Endothelial cell of umbilical vein (primary cell): Measurements from ENCODE around the gene CCDC146. TPM values are rescaled to one million over a fixed set of nuclear protein-coding genes. Genes with fewer than 3 reads are reported as not detected.
"Not testable (repeated sequence)": the region's sequence is repeated elsewhere in the genome, so short reads cannot be mapped to it uniquely, and the experiment has no call there.

Experiments used
- BruUV-seq: library from RNA; stranded (reverse); fragments of 400-500 nt; replicated peaks from 2 replicates; lab custom pipeline; 2021; lab: Mats Ljungman, UMichigan
- CTCF ChIA-PET: fragments of 300-600, 350-600 bp; sonication (Branson Sonifier 250); formaldehyde crosslinking; loops from one replicate; lab custom pipeline; 2021; ENCODE audit warnings: antibody characterized with exemption, inconsistent platforms; lab: Charles Lee
- POLR2A ChIA-PET: fragments of 300-600, 350-600 bp; sonication (Branson Sonifier 250); formaldehyde crosslinking; loops from one replicate; lab custom pipeline; 2021; ENCODE audit warnings: antibody characterized with exemption, inconsistent platforms; lab: Charles Lee
- DNase-seq: peaks from one replicate; pipeline ENCODE4 v3.0.0-alpha.2; 2011; ENCODE audit warnings: low read depth, low spot score
- FAIRE-seq: peaks from 2 replicates; lab custom pipeline; 2011; peaks lifted over from hg19 to GRCh38; lab: Jason Lieb, UNC
- H2AFZ ChIP-seq: 2 replicates; pipeline ENCODE4 v1.6.0; 2012; ENCODE audit warnings: low read depth, low read length, control low read depth, inconsistent platforms
- H3K27ac ChIP-seq: 2 replicates; pipeline ENCODE4 v1.5.1; 2011; ENCODE audit warnings: low read depth, mild to moderate bottlenecking, control low read depth, low read length, moderate library complexity; ENCODE audit not compliant: insufficient read depth
- H3K27me3 ChIP-seq, 2 experiments: 2 replicates each; pipeline versions ENCODE4 v1.6.0 to v1.6.1; 2011; ENCODE audit warnings: low read length in 2 of 2, mixed read lengths in 1 of 2; ENCODE audit not compliant: control insufficient read depth in 2 of 2, insufficient read depth in 2 of 2
- H3K36me3 ChIP-seq, 2 experiments: 2 replicates in 1 of 2; 3 replicates in 1 of 2; pipeline ENCODE4 v1.5.1; 2011; ENCODE audit warnings: low read length in 2 of 2, mild to moderate bottlenecking in 1 of 2, moderate library complexity in 1 of 2; ENCODE audit not compliant: control insufficient read depth in 2 of 2, insufficient read depth in 2 of 2; ENCODE audit errors: extremely low read depth in 1 of 2
- H3K4me1 ChIP-seq: 3 replicates; pipeline ENCODE4 v1.5.1; 2011; ENCODE audit warnings: mild to moderate bottlenecking, low read length; ENCODE audit not compliant: control insufficient read depth, insufficient read depth; ENCODE audit errors: extremely low read depth
- H3K4me2 ChIP-seq: 2 replicates; pipeline ENCODE4 v1.6.1; 2011; ENCODE audit warnings: low read length, control low read depth, mixed read lengths; ENCODE audit not compliant: insufficient read depth
- H3K4me3 ChIP-seq, 3 experiments: fragments of 200-600 bp in 1 of 3; sonication (generic), shearing (Covaris generic) in 1 of 3; replicated peaks in 1 of 3; 2 replicates each; pipeline ENCODE4 v1.5.1; 2011 to 2016; ENCODE audit warnings: control low read depth in 3 of 3, low read length in 3 of 3, mild to moderate bottlenecking in 2 of 3, inconsistent platforms in 1 of 3, low read depth in 1 of 3, moderate library complexity in 1 of 3; ENCODE audit not compliant: insufficient read depth in 1 of 3
- H3K79me2 ChIP-seq: 2 replicates; pipeline ENCODE4 v1.6.0; 2012; ENCODE audit warnings: low read length, inconsistent platforms; ENCODE audit not compliant: control insufficient read depth, insufficient read depth
- H3K9ac ChIP-seq: replicated peaks from 2 replicates; pipeline ENCODE3; 2011; ENCODE audit warnings: low read length, control low read depth; ENCODE audit not compliant: insufficient read depth; ENCODE audit errors: extremely low read depth
- H3K9me1 ChIP-seq: replicated peaks from 3 replicates; pipeline ENCODE4 v1.6.0; 2011; ENCODE audit warnings: mild to moderate bottlenecking, low read length; ENCODE audit not compliant: control insufficient read depth, insufficient read depth; ENCODE audit errors: extremely low read depth
- H3K9me3 ChIP-seq: replicated peaks from 2 replicates; pipeline ENCODE4 v1.5.1; 2012; ENCODE audit warnings: low read length, inconsistent platforms; ENCODE audit not compliant: control insufficient read depth, insufficient read depth
- H4K20me1 ChIP-seq: replicated peaks from 2 replicates; pipeline ENCODE3; 2011; ENCODE audit warnings: mild to moderate bottlenecking, low read length; ENCODE audit not compliant: control insufficient read depth, insufficient read depth; ENCODE audit errors: extremely low read depth
- CTCF ChIP-seq, 2 donors: IDR thresholded peaks; 1 replicate in 1 of 2; 2 replicates in 1 of 2; pipeline ENCODE4 v1.5.1; 2011; ENCODE audit warnings: low read length in 2 of 2, mild to moderate bottlenecking in 2 of 2, moderate library complexity in 2 of 2, control low read depth in 1 of 2, inconsistent platforms in 1 of 2, low read depth in 1 of 2; ENCODE audit not compliant: insufficient read depth in 1 of 2; ENCODE audit errors: extremely low read depth in 1 of 2
- EZH2 ChIP-seq: IDR thresholded peaks from 2 replicates; pipeline ENCODE4 v1.6.1; 2012; ENCODE audit warnings: borderline replicate concordance, low read depth, mild to moderate bottlenecking, moderate library complexity, low read length, inconsistent platforms; ENCODE audit not compliant: severe bottlenecking
- FOS ChIP-seq: IDR thresholded peaks from 2 replicates; pipeline ENCODE4 v1.6.1; 2011; ENCODE audit warnings: mild to moderate bottlenecking, low read length, moderate library complexity, borderline replicate concordance; ENCODE audit not compliant: insufficient read depth
- GATA2 ChIP-seq: IDR thresholded peaks from 2 replicates; pipeline ENCODE4 v1.7.0; 2011; ENCODE audit warnings: low read depth, mild to moderate bottlenecking, moderate library complexity, mixed read lengths, low read length; ENCODE audit not compliant: insufficient read length, insufficient read depth
- JUN ChIP-seq: IDR thresholded peaks from 2 replicates; pipeline ENCODE4 v1.6.1; 2011; ENCODE audit warnings: borderline replicate concordance, low read depth; ENCODE audit not compliant: insufficient read length, insufficient read depth
- MAX ChIP-seq: IDR thresholded peaks from 2 replicates; pipeline ENCODE4 v1.6.1; 2011; ENCODE audit not compliant: insufficient read depth, insufficient read length
- MYC ChIP-seq: IDR thresholded peaks from one replicate; pipeline ENCODE4 v1.6.1; 2011; ENCODE audit warnings: mild to moderate bottlenecking, low read depth, low read length
- POLR2A ChIP-seq: IDR thresholded peaks from 2 replicates; pipeline ENCODE4 v1.6.1; 2012; ENCODE audit warnings: low read depth, mild to moderate bottlenecking, control low read depth, low read length
- POLR2AphosphoS5 ChIP-seq: IDR thresholded peaks from 2 replicates; pipeline ENCODE4 v1.6.1; 2012; ENCODE audit warnings: low read depth, mild to moderate bottlenecking, control low read depth, low read length, moderate library complexity; ENCODE audit not compliant: insufficient read depth
- dilution Hi-C: fragments of 300-500 bp; cut with MboI; formaldehyde crosslinking; loops from one replicate; pipeline ENCODE4 v1.15.0; 2019; ENCODE audit warnings: low sequenced_read_pairs; ENCODE audit not compliant: extremely low pct_ligation_motif_present
- intact Hi-C: fragments of 100-400 bp; cut with micrococcal nuclease; formaldehyde crosslinking; loops from one replicate; pipeline ENCODE4 v1.10.0; 2022
- polyA plus RNA-seq, 4 experiments: library from polyadenylated mRNA; depleted of rRNA in 3 of 4; stranded (reverse) in 3 of 4; unstranded in 1 of 4; fragments of >200 nt; gene quantifications; 2 replicates each; pipeline versions ENCODE4 v1.2.1 to v1.2.3, GENCODE V29; 2011 to 2012; ENCODE audit warnings: missing spikeins in 1 of 4
- total RNA-seq: library from RNA; stranded (reverse); gene quantifications from 2 replicates; pipeline ENCODE4 v1.2.3, GENCODE V29; 2021

Gene CCDC146
- total and polyA plus RNA-seq, 2 donors (not counting 3 experiments of a cell fraction or from before 2014, with no cell fraction given): 0.65 to 2.2 TPM

- H3K9ac ChIP-seq, H3K4me3 ChIP-seq, H3K36me3 ChIP-seq, H3K9me3 ChIP-seq, H4K20me1 ChIP-seq, FAIRE-seq, BruUV-seq, H3K79me2 ChIP-seq, H3K27me3 ChIP-seq, POLR2A ChIA-PET, H3K9me1 ChIP-seq, H3K27ac ChIP-seq, H3K4me2 ChIP-seq, H3K4me1 ChIP-seq, intact Hi-C loops, dilution Hi-C loops: not testable (repeated sequence)
- peak overlapping the region; percentile 21 for H2AFZ ChIP-seq
- CTCF ChIA-PET: interaction anchor here (0.7 to 1.8 kb wide), 4 partner anchors 22 to 56 kb away, joined by 3 to 9 read pairs (median 4); no protein-coding TSS in a partner anchor
- TF ChIP-seq FOS: peak; percentile 20
- DNase-seq: peak; percentile 9
These were observed 153.2 kb downstream of the CCDC146 start for GRCh38 chr7:77275663-77276062.

- no peak for FAIRE-seq
- no peaks in the 10 kb centered on the region for H4K20me1 ChIP-seq
- H2AFZ ChIP-seq: no peak overlapping the region
- CTCF ChIA-PET: interaction anchor here (1.5 kb wide), 1 partner anchor 29 kb away, joined by 9 read pairs; no protein-coding TSS in a partner anchor
- H3K27me3 ChIP-seq: no peaks in the 10 kb centered on the region
- intact Hi-C loops: no loop called here
- no TSS peak for BruUV-seq
- H3K9ac ChIP-seq: no peak overlapping the region
- POLR2A ChIA-PET: no interaction called here
- dilution Hi-C loops: no loop called here
- DNase-seq: no peak
- H3K9me1 ChIP-seq: no peaks in the 10 kb centered on the region
- TF ChIP-seq FOS (no peak), POLR2A (no peak), JUN (no peak), MYC (no peak), MAX (no peak), POLR2AphosphoS5 (no peak), GATA2 (no peak), CTCF (IDR thresholded peaks at IDR 0.05; ENCODE audit: extremely low read depth in 1 of 2, insufficient read depth in 1 of 2, low read depth in 1 of 2, low read length in 2 of 2) (no peak), EZH2 (no peak)
- no peak overlapping the region for H3K4me3 ChIP-seq
- no peaks in the 10 kb centered on the region for H3K79me2 ChIP-seq
- peaks cover 5% of the 10 kb centered on the region for H3K4me1 ChIP-seq
- no peak overlapping the region for H3K4me2 ChIP-seq
- H3K36me3 ChIP-seq: no peaks in the 10 kb centered on the region
- H3K9me3 ChIP-seq: no peaks in the 10 kb centered on the region
- no peak overlapping the region for H3K27ac ChIP-seq
These were observed 153.7 kb downstream of the CCDC146 start for GRCh38 chr7:77276120-77276519.
